MV-4-11 (cell line): ENCODE measurements around the gene BMERB1.
"Not testable (repeated sequence)": the region's sequence is repeated elsewhere in the genome, so short reads cannot be mapped to it uniquely, and the experiment has no call there.

ENCODE experiments used
- DNase-seq: peaks from one replicate; lab custom pipeline; 2025; lab: John Stamatoyannopoulos, UW

The BMERB1 gene

GRCh38 chr16:15559176-15559575 lies 124.8 kb downstream of the BMERB1 start:
- DNase-seq, result no peak

GRCh38 chr16:15564604-15565339 lies 130.4 kb downstream of the BMERB1 start:
- DNase-seq, result no peak

GRCh38 chr16:15566095-15566494 lies 131.7 kb downstream of the BMERB1 start:
- no peak for DNase-seq

GRCh38 chr16:15567823-15568222 lies 133.4 kb downstream of the BMERB1 start:
- DNase-seq, result no peak

GRCh38 chr16:15570666-15571065 lies 136.3 kb downstream of the BMERB1 start:
- DNase-seq, result not testable (repeated sequence)

- DNase-seq, result peak; percentile 66
Observed at GRCh38 chr16:15571557-15571956, 137.2 kb downstream of the BMERB1 start.

- peak; percentile 87 for DNase-seq
Observed at GRCh38 chr16:15572329-15573001, 138.1 kb downstream of the BMERB1 start.

- no peak for DNase-seq
Observed at GRCh38 chr16:15573274-15573895, 139.0 kb downstream of the BMERB1 start.

GRCh38 chr16:15573896-15574613 lies 139.7 kb downstream of the BMERB1 start:
- DNase-seq, result not testable (repeated sequence)

- no peak for DNase-seq
Observed at GRCh38 chr16:15574614-15574948, 140.2 kb downstream of the BMERB1 start.

- peak; percentile 3 for DNase-seq
Observed at GRCh38 chr16:15575293-15576049, 141.1 kb downstream of the BMERB1 start.

GRCh38 chr16:15576960-15577958 lies 142.9 kb downstream of the BMERB1 start:
- DNase-seq, result no peak

- no peak for DNase-seq
Observed at GRCh38 chr16:15578824-15579223, 144.4 kb downstream of the BMERB1 start.

- peak; percentile 51 for DNase-seq
Observed at GRCh38 chr16:15581127-15581815, 146.9 kb downstream of the BMERB1 start.

- DNase-seq, result no peak
Observed at GRCh38 chr16:15583526-15583925, 149.1 kb downstream of the BMERB1 start.

- DNase-seq, result no peak
Observed at GRCh38 chr16:15585956-15586355, 151.6 kb downstream of the BMERB1 start.

- DNase-seq, result no peak
Observed at GRCh38 chr16:15586716-15587115, 152.3 kb downstream of the BMERB1 start.

GRCh38 chr16:15587152-15587825 lies 152.9 kb downstream of the BMERB1 start:
- no peak for DNase-seq

GRCh38 chr16:15592324-15592723 lies 157.9 kb downstream of the BMERB1 start:
- DNase-seq, result no peak
